ENCODE measurements around the gene NHEJ1.

The NHEJ1 gene

GRCh38 chr2:219169930-219170654 lies 9.5 kb upstream of the NHEJ1 start, which contains the start of gene SLC23A3:
SLC23A3 (minus strand) TSS chr2:219170029; CDS start chr2:219169984, 45 bp downstream.
- in situ Hi-C loops (cut with MboI; ENCODE audit: low sequenced_read_pairs): loop anchor here (10.0 kb wide), 3 partner anchors 45 to 125 kb away; partner anchors contain the start of genes ABCB6 and DNAJB2

GRCh38 chr2:219168932-219169331 lies 8.3 kb upstream of the NHEJ1 start:
- in situ Hi-C loops (cut with MboI; ENCODE audit: low sequenced_read_pairs): loop anchor here (10.0 kb wide), 2 partner anchors 46 to 106 kb away; partner anchors contain the start of genes ABCB6 and DNAJB2

- in situ Hi-C loops (cut with MboI; ENCODE audit: low sequenced_read_pairs): loop anchor here (10.0 kb wide), 2 partner anchors 46 to 106 kb away; partner anchors contain the start of genes ABCB6 and DNAJB2
Observed at GRCh38 chr2:219168526-219168925, 7.9 kb upstream of the NHEJ1 start.

- in situ Hi-C loops (cut with MboI; ENCODE audit: low sequenced_read_pairs): loop anchor here (10.0 kb wide), 2 partner anchors 47 to 107 kb away; partner anchors contain the start of genes ABCB6 and DNAJB2
Observed at GRCh38 chr2:219167997-219168396, 7.4 kb upstream of the NHEJ1 start.

- in situ Hi-C loops (cut with MboI; ENCODE audit: low sequenced_read_pairs): loop anchor here (10.0 kb wide), 2 partner anchors 50 to 110 kb away; partner anchors contain the start of genes ABCB6 and DNAJB2
Observed at GRCh38 chr2:219165058-219165911, 4.7 kb upstream of the NHEJ1 start.

- in situ Hi-C loops (cut with MboI; ENCODE audit: low sequenced_read_pairs): loop anchor here (10.0 kb wide), 2 partner anchors 52 to 112 kb away; partner anchors contain the start of genes ABCB6 and DNAJB2
Observed at GRCh38 chr2:219163156-219163555, 2.5 kb upstream of the NHEJ1 start.

- in situ Hi-C loops (cut with MboI; ENCODE audit: low sequenced_read_pairs): loop anchor here (10.0 kb wide), 2 partner anchors 54 to 114 kb away; partner anchors contain the start of genes ABCB6 and DNAJB2
Observed at GRCh38 chr2:219161097-219161496, 482 bp upstream of the NHEJ1 start.

- in situ Hi-C loops (cut with MboI; ENCODE audit: low sequenced_read_pairs): loop anchor here (10.0 kb wide), 3 partner anchors 55 to 115 kb away; partner anchors contain the start of genes ABCB6 and DNAJB2
Observed at GRCh38 chr2:219159771-219160185, 837 bp downstream of the NHEJ1 start.

- in situ Hi-C loops (cut with MboI; ENCODE audit: low sequenced_read_pairs): loop anchor here (10.0 kb wide), 1 partner anchor 104 kb away; no protein-coding TSS in a partner anchor
Observed at GRCh38 chr2:219158586-219158985, 2.0 kb downstream of the NHEJ1 start.

- in situ Hi-C loops (cut with MboI; ENCODE audit: low sequenced_read_pairs): loop anchor here (10.0 kb wide), 1 partner anchor 103 kb away; no protein-coding TSS in a partner anchor
Observed at GRCh38 chr2:219158025-219158424, 2.6 kb downstream of the NHEJ1 start.

- in situ Hi-C loops (cut with MboI; ENCODE audit: low sequenced_read_pairs): loop anchor here (10.0 kb wide), 1 partner anchor 103 kb away; no protein-coding TSS in a partner anchor
Observed at GRCh38 chr2:219157396-219157795, 3.2 kb downstream of the NHEJ1 start.

GRCh38 chr2:219155054-219155644 lies 5.5 kb downstream of the NHEJ1 start:
- in situ Hi-C loops (cut with MboI; ENCODE audit: low sequenced_read_pairs): loop anchor here (10.0 kb wide), 1 partner anchor 100 kb away; no protein-coding TSS in a partner anchor

- in situ Hi-C loops (cut with MboI; ENCODE audit: low sequenced_read_pairs): loop anchor here (10.0 kb wide), 1 partner anchor 95 kb away; no protein-coding TSS in a partner anchor
Observed at GRCh38 chr2:219149667-219150066, 10.9 kb downstream of the NHEJ1 start.

GRCh38 chr2:219142329-219142728 lies 18.3 kb downstream of the NHEJ1 start:
- in situ Hi-C loops (cut with MboI; ENCODE audit: low sequenced_read_pairs): no loop called here

- in situ Hi-C loops (cut with MboI; ENCODE audit: low sequenced_read_pairs): no loop called here
Observed at GRCh38 chr2:219140722-219141121, 19.9 kb downstream of the NHEJ1 start.

- in situ Hi-C loops (cut with MboI; ENCODE audit: low sequenced_read_pairs): no loop called here
Observed at GRCh38 chr2:219133976-219134375, 26.6 kb downstream of the NHEJ1 start.

GRCh38 chr2:219131744-219132143 lies 28.9 kb downstream of the NHEJ1 start:
- in situ Hi-C loops (cut with MboI; ENCODE audit: low sequenced_read_pairs): no loop called here

- in situ Hi-C loops (cut with MboI; ENCODE audit: low sequenced_read_pairs): no loop called here
Observed at GRCh38 chr2:219131327-219131726, 29.3 kb downstream of the NHEJ1 start.

GRCh38 chr2:219129589-219129988 lies 31.0 kb downstream of the NHEJ1 start:
- in situ Hi-C loops (cut with MboI; ENCODE audit: low sequenced_read_pairs): no loop called here

- in situ Hi-C loops (cut with MboI; ENCODE audit: low sequenced_read_pairs): no loop called here
Observed at GRCh38 chr2:219128396-219128795, 32.2 kb downstream of the NHEJ1 start.
